Measurements from ENCODE around the gene NLGN1. TPM values are rescaled to one million over a fixed set of nuclear protein-coding genes. Genes with fewer than 3 reads are reported as not detected.

NLGN1 gene
- total RNA-seq, 4 donors from 2014 or later: 21.6 to 50.7 (median 30.4) TPM

DNA sequence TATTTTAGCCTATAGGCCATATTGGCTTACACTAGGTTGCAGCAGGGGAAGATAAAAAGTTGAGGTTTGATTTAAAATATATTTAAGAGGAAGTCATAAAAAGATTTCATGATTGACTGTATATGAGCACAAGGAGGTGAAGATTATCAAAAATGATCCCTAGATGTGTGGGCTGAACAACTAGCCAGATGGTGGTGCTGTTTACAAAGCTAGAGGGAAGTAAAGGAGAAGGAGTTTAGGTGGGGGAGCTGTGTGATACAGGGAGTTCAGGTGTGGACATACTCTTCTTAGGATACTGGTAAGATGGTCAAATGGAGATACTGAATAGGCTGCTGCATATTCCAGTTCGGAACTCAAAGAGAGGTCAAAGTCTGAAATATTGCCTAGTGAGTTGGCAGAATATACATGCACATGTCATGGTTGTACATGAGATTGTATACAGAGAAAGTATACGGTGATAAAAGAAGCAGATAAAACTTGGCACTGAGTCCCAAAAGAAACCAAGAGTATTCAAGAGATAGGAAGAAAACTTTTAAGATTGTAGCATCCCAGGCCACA lies 727.8 kb downstream of the NLGN1 start:
- Histone ChIP-seq H3K27me3 (no peaks in the 10 kb centered on the region), H3K36me3 (no peaks in the 10 kb centered on the region), H3K4me1 (peaks cover 0 to 5% (median 0%) of the 10 kb centered on the region in 4 donors), H3K9me3 (no peaks in the 10 kb centered on the region), H3K27ac (no peak overlapping the region), H3K4me3 (no peak overlapping the region)
- WGBS, 2 donors: 57 to 70% methylated on average over 2 of the region's 2 CpGs
- TF ChIP-seq POLR2A (IDR thresholded peaks at IDR 0.05): no peak
- TF ChIP-seq, protein P1, sequence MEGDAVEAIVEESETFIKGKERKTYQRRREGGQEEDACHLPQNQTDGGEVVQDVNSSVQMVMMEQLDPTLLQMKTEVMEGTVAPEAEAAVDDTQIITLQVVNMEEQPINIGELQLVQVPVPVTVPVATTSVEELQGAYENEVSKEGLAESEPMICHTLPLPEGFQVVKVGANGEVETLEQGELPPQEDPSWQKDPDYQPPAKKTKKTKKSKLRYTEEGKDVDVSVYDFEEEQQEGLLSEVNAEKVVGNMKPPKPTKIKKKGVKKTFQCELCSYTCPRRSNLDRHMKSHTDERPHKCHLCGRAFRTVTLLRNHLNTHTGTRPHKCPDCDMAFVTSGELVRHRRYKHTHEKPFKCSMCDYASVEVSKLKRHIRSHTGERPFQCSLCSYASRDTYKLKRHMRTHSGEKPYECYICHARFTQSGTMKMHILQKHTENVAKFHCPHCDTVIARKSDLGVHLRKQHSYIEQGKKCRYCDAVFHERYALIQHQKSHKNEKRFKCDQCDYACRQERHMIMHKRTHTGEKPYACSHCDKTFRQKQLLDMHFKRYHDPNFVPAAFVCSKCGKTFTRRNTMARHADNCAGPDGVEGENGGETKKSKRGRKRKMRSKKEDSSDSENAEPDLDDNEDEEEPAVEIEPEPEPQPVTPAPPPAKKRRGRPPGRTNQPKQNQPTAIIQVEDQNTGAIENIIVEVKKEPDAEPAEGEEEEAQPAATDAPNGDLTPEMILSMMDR (IDR thresholded peaks at IDR 0.05): peak in 2 of 5 experiments; percentile 6 to 13
- no peak for DNase-seq (ENCODE audit: low spot score in 2 of 2)

- no peaks in the 10 kb centered on the region for H3K4me1 ChIP-seq
- H3K27ac ChIP-seq: no peak overlapping the region
- WGBS, 2 donors: 80 to 99% methylated on average over 4 of the region's 4 CpGs
Measured at GRCh38 chr3:174126990-174127758, 729.6 kb downstream of the NLGN1 start.

GRCh38 chr3:174132006-174132405 lies 734.5 kb downstream of the NLGN1 start:
- TF ChIP-seq, protein P1 (IDR thresholded peaks at IDR 0.05): no peak
- TF ChIP-seq POLR2A (IDR thresholded peaks at IDR 0.05) (no peak), EP300 (IDR thresholded peaks at IDR 0.05) (no peak)
- WGBS, 2 donors: 88 to 93% methylated on average over 1 of the region's 1 CpG
- no peak overlapping the region for H3K27ac ChIP-seq
- no peaks in the 10 kb centered on the region for H3K36me3 ChIP-seq
- no peak for DNase-seq (ENCODE audit: low spot score in 2 of 2)
- H3K4me1 ChIP-seq: no peaks in the 10 kb centered on the region
- H3K9me3 ChIP-seq: no peaks in the 10 kb centered on the region
- H3K4me3 ChIP-seq: no peak overlapping the region
- H3K27me3 ChIP-seq: no peaks in the 10 kb centered on the region

More at GRCh38 chr3:174126990-174127758, 729.6 kb downstream of the NLGN1 start:
- H3K9me3 ChIP-seq: no peaks in the 10 kb centered on the region
- H3K4me3 ChIP-seq: no peak overlapping the region
- no peak for DNase-seq (ENCODE audit: low spot score in 2 of 2)
- H3K27me3 ChIP-seq: no peaks in the 10 kb centered on the region
- TF ChIP-seq POLR2A (IDR thresholded peaks at IDR 0.05) (no peak), EP300 (IDR thresholded peaks at IDR 0.05) (no peak)
- TF ChIP-seq, protein P1 (IDR thresholded peaks at IDR 0.05): no peak
- no peaks in the 10 kb centered on the region for H3K36me3 ChIP-seq

GRCh38 chr3:174132421-174133042 lies 735.0 kb downstream of the NLGN1 start:
- H3K4me1 ChIP-seq: no peaks in the 10 kb centered on the region
- H3K9me3 ChIP-seq: no peaks in the 10 kb centered on the region
- WGBS, 2 donors: 95% methylated on average over 5 of the region's 5 CpGs
- TF ChIP-seq POLR2A (IDR thresholded peaks at IDR 0.05): no peak
- TF ChIP-seq EP300 (IDR thresholded peaks at IDR 0.05): no peak
- TF ChIP-seq, protein P1 (IDR thresholded peaks at IDR 0.05): no peak
- H3K36me3 ChIP-seq: no peaks in the 10 kb centered on the region
- H3K27ac ChIP-seq: no peak overlapping the region
- no peak for DNase-seq (ENCODE audit: low spot score in 2 of 2)
- no peak overlapping the region for H3K4me3 ChIP-seq
- H3K27me3 ChIP-seq: no peaks in the 10 kb centered on the region

DNA sequence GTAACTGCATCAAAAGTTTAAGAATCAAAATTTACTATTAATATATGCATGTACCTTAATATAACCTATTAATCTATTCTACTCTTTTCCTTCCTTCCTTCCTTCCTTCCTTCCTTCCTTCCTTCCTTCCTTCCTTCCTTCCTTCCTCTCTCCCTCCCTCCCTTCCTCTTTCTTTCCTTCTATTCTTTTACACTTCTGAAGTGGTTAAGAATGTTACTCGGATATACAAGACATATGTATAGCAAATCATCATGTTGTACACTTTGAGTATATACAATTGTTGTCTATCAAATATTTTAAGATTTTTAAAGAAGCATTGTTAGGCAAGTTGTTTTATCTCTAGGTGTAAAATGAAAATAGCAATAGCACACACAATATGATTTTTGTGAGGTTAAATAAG lies 748.5 kb downstream of the NLGN1 start:
- Histone ChIP-seq H3K4me3 (no peak overlapping the region), H3K36me3 (no peaks in the 10 kb centered on the region), H3K27ac (no peak overlapping the region), H3K9me3 (no peaks in the 10 kb centered on the region), H3K4me1 (no peaks in the 10 kb centered on the region), H3K27me3 (no peaks in the 10 kb centered on the region)
- 87 to 95% methylated on average over 1 of the region's 1 CpG for WGBS, 2 donors
- TF ChIP-seq POLR2A (IDR thresholded peaks at IDR 0.05) (no peak), EP300 (IDR thresholded peaks at IDR 0.05) (no peak)
- TF ChIP-seq, protein P1 (IDR thresholded peaks at IDR 0.05): no peak
- no peak for DNase-seq (ENCODE audit: low spot score in 2 of 2)
